SK-N-SH treated with all-trans-retinoic acid at 6 μM for 48 hours (cell line): ENCODE results near the gene POLE.

ENCODE experiments used
- ATAC-seq: fragments of 200-7000 bp; cut with Tn5 transposase; 3 replicates; pipeline ENCODE4 v1.9.1; 2020; ENCODE audit warnings: mild to moderate bottlenecking, moderate library complexity
- ARNTL ChIP-seq: fragments of 450-650 bp; formaldehyde crosslinking; IDR thresholded peaks from 2 replicates; pipeline ENCODE4 v1.5.0; 2020; ENCODE audit warnings: low read depth, mild to moderate bottlenecking, moderate library complexity, borderline replicate concordance
- BACH2 ChIP-seq: fragments of 250-450 bp; sonication (Bioruptor Pico); IDR thresholded peaks from 2 replicates; pipeline ENCODE4 v1.9.0; 2021; ENCODE audit warnings: mild to moderate bottlenecking, borderline replicate concordance
- CREB5 ChIP-seq: fragments of 250-450 bp; sonication (Bioruptor Pico); IDR thresholded peaks from 2 replicates; pipeline ENCODE4 v1.5.1; 2020; ENCODE audit warnings: low read depth, mild to moderate bottlenecking, moderate library complexity
- CSDC2 ChIP-seq: fragments of 250-450 bp; sonication (Bioruptor Pico); IDR thresholded peaks from 2 replicates; pipeline ENCODE4 v1.5.0; 2020; ENCODE audit warnings: mild to moderate bottlenecking, moderate library complexity
- ESRRG ChIP-seq: fragments of 250-450 bp; sonication (Bioruptor Pico); IDR thresholded peaks from 2 replicates; pipeline ENCODE4 v1.6.1; 2021; ENCODE audit warnings: mild to moderate bottlenecking
- GLIS3 ChIP-seq: fragments of 250-450 bp; sonication (Bioruptor Pico); IDR thresholded peaks from 2 replicates; pipeline ENCODE4 v1.5.0; 2020; ENCODE audit warnings: mild to moderate bottlenecking, moderate library complexity
- ISL1 ChIP-seq: fragments of 250-450 bp; sonication (Bioruptor Pico); IDR thresholded peaks from 2 replicates; pipeline ENCODE4 v2.1.2; 2022; ENCODE audit warnings: mild to moderate bottlenecking, moderate library complexity
- OSR1 ChIP-seq: fragments of 250-450 bp; sonication (Bioruptor Pico); IDR thresholded peaks from 2 replicates; pipeline ENCODE4 v1.8.0; 2022; ENCODE audit warnings: moderate library complexity, mild to moderate bottlenecking, inconsistent platforms
- POU6F1 ChIP-seq: fragments of 250-450 bp; sonication (Bioruptor Pico); IDR thresholded peaks from 2 replicates; pipeline ENCODE4 v1.8.0; 2021; ENCODE audit warnings: low read depth, mild to moderate bottlenecking, moderate library complexity, borderline replicate concordance
- PPARA ChIP-seq: fragments of 250-450 bp; sonication (Bioruptor Pico); IDR thresholded peaks from 2 replicates; pipeline ENCODE4 v1.5.0; 2020; ENCODE audit warnings: mild to moderate bottlenecking, borderline replicate concordance
- RARB ChIP-seq: fragments of 250-450 bp; sonication (Bioruptor Pico); IDR thresholded peaks from 2 replicates; pipeline ENCODE4 v1.8.0; 2021; ENCODE audit warnings: mild to moderate bottlenecking, moderate library complexity
- SNAI2 ChIP-seq: fragments of 250-450 bp; sonication (Bioruptor Pico); IDR thresholded peaks from 2 replicates; pipeline ENCODE4 v1.5.0; 2020; ENCODE audit warnings: mild to moderate bottlenecking, moderate library complexity
- TOX ChIP-seq: fragments of 250-450 bp; sonication (Bioruptor Pico); IDR thresholded peaks from 2 replicates; pipeline ENCODE4 v1.8.0; 2021; ENCODE audit warnings: mild to moderate bottlenecking, moderate library complexity, borderline replicate concordance
- TSHZ2 ChIP-seq: fragments of 250-450 bp; sonication (Bioruptor Pico); IDR thresholded peaks from 2 replicates; pipeline ENCODE4 v1.5.0; 2020; ENCODE audit warnings: mild to moderate bottlenecking, moderate library complexity
- ZC3H10 ChIP-seq: fragments of 250-450 bp; sonication (Bioruptor Pico); IDR thresholded peaks from 2 replicates; pipeline ENCODE4 v1.5.1; 2021; ENCODE audit warnings: mild to moderate bottlenecking, moderate library complexity
- ZFP3 ChIP-seq: fragments of 250-450 bp; sonication (Bioruptor Pico); IDR thresholded peaks from 2 replicates; pipeline ENCODE4 v1.5.0; 2020; ENCODE audit warnings: mild to moderate bottlenecking, moderate library complexity
- ZFP30 ChIP-seq: fragments of 450-650 bp; formaldehyde crosslinking; IDR thresholded peaks from 2 replicates; pipeline ENCODE4 v1.5.0; 2022; ENCODE audit warnings: mild to moderate bottlenecking, moderate library complexity
- ZNF565 ChIP-seq: fragments of 450-650 bp; formaldehyde crosslinking; conservative IDR thresholded peaks from 2 replicates; pipeline ENCODE4 v1.5.0; 2020; ENCODE audit warnings: low read depth, mild to moderate bottlenecking, moderate library complexity
- ZNF70 ChIP-seq: fragments of 450-650 bp; formaldehyde crosslinking; IDR thresholded peaks from 2 replicates; pipeline ENCODE4 v1.5.0; 2020; ENCODE audit warnings: mild to moderate bottlenecking, moderate library complexity
- TF ChIP-seq, protein P1 (sequence below): fragments of 250-450 bp; sonication (Bioruptor Pico); IDR thresholded peaks from 2 replicates; pipeline ENCODE4 v1.8.0; 2020; ENCODE audit warnings: mild to moderate bottlenecking, moderate library complexity, borderline replicate concordance

Gene POLE

GRCh38 chr12:132660052-132660451 lies 27.1 kb downstream of the POLE start:
- no peak for ATAC-seq
- TF ChIP-seq ZNF70 (CRISPR knock-in tag) (no peak), GLIS3 (CRISPR knock-in tag) (no peak), CREB5 (CRISPR knock-in tag) (no peak), OSR1 (CRISPR knock-in tag) (no peak), ESRRG (CRISPR knock-in tag) (no peak), TOX (no peak), PPARA (CRISPR knock-in tag) (no peak), POU6F1 (CRISPR knock-in tag) (no peak)

GRCh38 chr12:132659146-132659545 lies 28.0 kb downstream of the POLE start:
- no peak for ATAC-seq
- no peak for TF ChIP-seq ZFP3 (CRISPR knock-in tag)
- TF ChIP-seq TOX = no peak
- no peak for TF ChIP-seq GLIS3 (CRISPR knock-in tag)
- no peak for TF ChIP-seq CSDC2
- TF ChIP-seq BACH2 = no peak
- TF ChIP-seq TSHZ2 (CRISPR knock-in tag) = no peak
- TF ChIP-seq, protein P1, sequence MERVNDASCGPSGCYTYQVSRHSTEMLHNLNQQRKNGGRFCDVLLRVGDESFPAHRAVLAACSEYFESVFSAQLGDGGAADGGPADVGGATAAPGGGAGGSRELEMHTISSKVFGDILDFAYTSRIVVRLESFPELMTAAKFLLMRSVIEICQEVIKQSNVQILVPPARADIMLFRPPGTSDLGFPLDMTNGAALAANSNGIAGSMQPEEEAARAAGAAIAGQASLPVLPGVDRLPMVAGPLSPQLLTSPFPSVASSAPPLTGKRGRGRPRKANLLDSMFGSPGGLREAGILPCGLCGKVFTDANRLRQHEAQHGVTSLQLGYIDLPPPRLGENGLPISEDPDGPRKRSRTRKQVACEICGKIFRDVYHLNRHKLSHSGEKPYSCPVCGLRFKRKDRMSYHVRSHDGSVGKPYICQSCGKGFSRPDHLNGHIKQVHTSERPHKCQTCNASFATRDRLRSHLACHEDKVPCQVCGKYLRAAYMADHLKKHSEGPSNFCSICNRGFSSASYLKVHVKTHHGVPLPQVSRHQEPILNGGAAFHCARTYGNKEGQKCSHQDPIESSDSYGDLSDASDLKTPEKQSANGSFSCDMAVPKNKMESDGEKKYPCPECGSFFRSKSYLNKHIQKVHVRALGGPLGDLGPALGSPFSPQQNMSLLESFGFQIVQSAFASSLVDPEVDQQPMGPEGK (CRISPR knock-in tag) = no peak
- no peak for TF ChIP-seq ZFP30
- no peak for TF ChIP-seq RARB (CRISPR knock-in tag)
- TF ChIP-seq, all 23 proteins: peak for 0

DNA sequence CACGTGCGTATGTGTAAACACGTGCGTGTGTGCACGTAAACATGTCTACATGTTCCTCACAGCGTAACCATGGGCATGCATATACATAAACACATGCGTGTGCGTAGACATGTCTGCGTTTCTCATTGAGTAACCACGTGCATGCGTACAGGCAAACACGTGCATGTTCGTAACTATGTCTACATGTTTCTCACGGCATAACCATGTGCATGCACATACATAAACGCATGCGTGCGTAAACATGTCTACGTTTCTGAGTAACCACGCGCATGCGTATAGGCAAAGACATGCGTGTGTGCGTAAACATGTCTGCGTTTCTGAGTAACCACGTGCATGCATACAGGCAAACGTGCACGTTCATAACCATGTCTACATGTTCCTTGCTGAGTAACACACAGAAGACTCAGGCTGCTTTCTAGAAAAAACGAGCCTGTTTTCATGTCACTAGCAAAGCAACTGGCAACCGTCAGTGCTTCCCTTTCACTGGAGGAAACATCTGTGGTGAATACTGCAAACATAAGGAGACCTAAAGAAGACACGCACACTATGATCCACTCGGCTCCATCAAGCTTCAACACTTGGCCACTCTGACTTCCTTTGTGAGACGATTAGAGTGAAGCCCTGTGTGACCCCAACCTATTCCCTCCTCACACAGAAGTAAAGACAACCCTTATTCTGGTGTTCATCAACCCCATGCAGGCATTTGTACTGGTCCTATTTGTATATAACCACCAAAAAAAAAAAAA lies 28.8 kb downstream of the POLE start:
- TF ChIP-seq CREB5 (CRISPR knock-in tag) (no peak), ISL1 (CRISPR knock-in tag) (no peak), ZC3H10 (no peak), ZFP3 (CRISPR knock-in tag) (no peak)
- no peak for ATAC-seq

- ATAC-seq = no peak
- no peak for TF ChIP-seq TOX
- no peak for TF ChIP-seq POU6F1 (CRISPR knock-in tag)
- no peak for TF ChIP-seq ZNF70 (CRISPR knock-in tag)
- no peak for TF ChIP-seq SNAI2 (CRISPR knock-in tag)
- TF ChIP-seq, protein P1 (CRISPR knock-in tag) = no peak
- TF ChIP-seq OSR1 (CRISPR knock-in tag) = no peak
- TF ChIP-seq ZC3H10 = no peak
- TF ChIP-seq GLIS3 (CRISPR knock-in tag) = no peak
- no peak for TF ChIP-seq ZFP30
- no peak for TF ChIP-seq ARNTL (CRISPR knock-in tag)
- TF ChIP-seq ZNF565 = no peak
- TF ChIP-seq CSDC2 = no peak
Observed at GRCh38 chr12:132657004-132657727, 30.0 kb downstream of the POLE start.
